HG03175 (cell line): Measurements from ENCODE around the gene MRTFA.
"Not testable (repeated sequence)": the region's sequence is repeated elsewhere in the genome, so short reads cannot be mapped to it uniquely, and the experiment has no call there.

Experiments used
- ATAC-seq: cut with Tn5 transposase; IDR thresholded peaks from one replicate; pipeline ENCODE4 v1.9.1; 2021; ENCODE audit warnings: mild to moderate bottlenecking, moderate library complexity; ENCODE audit not compliant: unreplicated experiment

MRTFA gene

GRCh38 chr22:40660730-40661129, 24.2 kb upstream of the MRTFA start:
- no peak for ATAC-seq

- no peak for ATAC-seq
Measured at GRCh38 chr22:40659166-40659565, 22.6 kb upstream of the MRTFA start.

- not testable (repeated sequence) for ATAC-seq
Measured at GRCh38 chr22:40656651-40657050, 20.1 kb upstream of the MRTFA start.

- not testable (repeated sequence) for ATAC-seq
Measured at GRCh38 chr22:40655941-40656340, 19.4 kb upstream of the MRTFA start.

GRCh38 chr22:40654522-40655167, 18.1 kb upstream of the MRTFA start:
- no peak for ATAC-seq

- ATAC-seq, result no peak
Measured at GRCh38 chr22:40653361-40653760, 16.8 kb upstream of the MRTFA start.

GRCh38 chr22:40651563-40652501, 15.3 kb upstream of the MRTFA start:
- no peak for ATAC-seq

GRCh38 chr22:40651057-40651456, 14.5 kb upstream of the MRTFA start:
- ATAC-seq, result no peak

GRCh38 chr22:40648386-40648785, 11.9 kb upstream of the MRTFA start:
- no peak for ATAC-seq

GRCh38 chr22:40645579-40646197, 9.2 kb upstream of the MRTFA start:
- ATAC-seq, result no peak

GRCh38 chr22:40642316-40642715, 5.8 kb upstream of the MRTFA start:
- ATAC-seq, result no peak

- no peak for ATAC-seq
Measured at GRCh38 chr22:40641269-40641668, 4.8 kb upstream of the MRTFA start.

GRCh38 chr22:40638261-40638660, 1.7 kb upstream of the MRTFA start:
- no peak for ATAC-seq

GRCh38 chr22:40637183-40638150, 948 bp upstream of the MRTFA start:
- no peak for ATAC-seq

- peak; percentile 10 for ATAC-seq
Measured at GRCh38 chr22:40635940-40636379, 559 bp downstream of the MRTFA start.

- no peak for ATAC-seq
Measured at GRCh38 chr22:40635043-40635939, 1.2 kb downstream of the MRTFA start.

GRCh38 chr22:40634119-40634903, 2.2 kb downstream of the MRTFA start:
- ATAC-seq, result no peak

- ATAC-seq, result no peak
Measured at GRCh38 chr22:40633036-40633435, 3.5 kb downstream of the MRTFA start.

GRCh38 chr22:40631925-40632324, 4.6 kb downstream of the MRTFA start:
- no peak for ATAC-seq
